Measurements from ENCODE around the gene COLEC12. TPM values are rescaled to one million over a fixed set of nuclear protein-coding genes. Genes with fewer than 3 reads are reported as not detected.

Gene COLEC12
- total RNA-seq, 1 donor from 2014 or later, result 11.6 TPM

- Histone ChIP-seq H3K4me3 (ENCODE audit: insufficient read depth, low read depth, low read length) (no peak overlapping the region), H2AFZ (ENCODE audit: low read depth, low read length) (no peak overlapping the region), H3K79me2 (ENCODE audit: insufficient read depth, low read length) (no peaks in the 10 kb centered on the region), H3K9ac (ENCODE audit: low read length) (peak overlapping the region; percentile 0), H3K27me3 (ENCODE audit: insufficient read depth, low read length) (no peaks in the 10 kb centered on the region), H3K27ac (ENCODE audit: low read depth, low read length) (peak overlapping the region; percentile 54), H3K4me1 (ENCODE audit: insufficient read depth, low read length) (peaks cover 19% of the 10 kb centered on the region), H3K36me3 (ENCODE audit: insufficient read depth, low read length) (no peaks in the 10 kb centered on the region), H4K20me1 (ENCODE audit: insufficient read depth, low read length) (no peaks in the 10 kb centered on the region), H3K4me2 (ENCODE audit: low read length) (peak overlapping the region; percentile 47), H3K9me3 (ENCODE audit: insufficient read depth, low read depth, low read length) (no peaks in the 10 kb centered on the region)
- no peak for FAIRE-seq
- H3K27me3 Mint-ChIP-seq (ENCODE audit: low read depth, unreplicated experiment), result no peaks in the 10 kb centered on the region
- no peaks in the 10 kb centered on the region for H3K9me3 Mint-ChIP-seq (ENCODE audit: unreplicated experiment)
- no peaks in the 10 kb centered on the region for H3K36me3 Mint-ChIP-seq (ENCODE audit: low read depth, unreplicated experiment)
- H3K4me1 Mint-ChIP-seq (ENCODE audit: low read depth, unreplicated experiment), result peaks cover 29% of the 10 kb centered on the region
- no peak for TF ChIP-seq EZH2 (IDR thresholded peaks at IDR 0.05; ENCODE audit: insufficient read depth, low read length)
- TF ChIP-seq CTCF (IDR thresholded peaks at IDR 0.05; ENCODE audit: insufficient read depth, low read depth, low read length), result no peak
- peak overlapping the region; percentile 64 for H3K27ac Mint-ChIP-seq (ENCODE audit: unreplicated experiment)
- H3K4me3 Mint-ChIP-seq (ENCODE audit: unreplicated experiment), result no peak overlapping the region
- peak; percentile 97 for DNase-seq (ENCODE audit: low read depth)
Measured at GRCh38 chr18:427005-427404, 73.5 kb downstream of the COLEC12 start.

- no peak overlapping the region for H3K27ac ChIP-seq (ENCODE audit: low read depth, low read length)
- peaks cover 46% of the 10 kb centered on the region for H3K4me1 Mint-ChIP-seq (ENCODE audit: low read depth, unreplicated experiment)
Measured at GRCh38 chr18:425106-425745, 75.3 kb downstream of the COLEC12 start.

More at GRCh38 chr18:425106-425745, 75.3 kb downstream of the COLEC12 start:
- H3K79me2 ChIP-seq (ENCODE audit: insufficient read depth, low read length), result no peaks in the 10 kb centered on the region
- no peak overlapping the region for H2AFZ ChIP-seq (ENCODE audit: low read depth, low read length)
- Mint-ChIP-seq H3K27me3 (ENCODE audit: low read depth, unreplicated experiment) (no peaks in the 10 kb centered on the region), H3K27ac (ENCODE audit: unreplicated experiment) (no peak overlapping the region), H3K9me3 (ENCODE audit: unreplicated experiment) (no peaks in the 10 kb centered on the region), H3K4me3 (ENCODE audit: unreplicated experiment) (no peak overlapping the region), H3K36me3 (ENCODE audit: low read depth, unreplicated experiment) (no peaks in the 10 kb centered on the region)
- no peaks in the 10 kb centered on the region for H3K27me3 ChIP-seq (ENCODE audit: insufficient read depth, low read length)
- H3K4me3 ChIP-seq (ENCODE audit: insufficient read depth, low read depth, low read length), result no peak overlapping the region
- no peaks in the 10 kb centered on the region for H3K9me3 ChIP-seq (ENCODE audit: insufficient read depth, low read depth, low read length)
- H3K4me1 ChIP-seq (ENCODE audit: insufficient read depth, low read length), result peaks cover 36% of the 10 kb centered on the region
- no peaks in the 10 kb centered on the region for H4K20me1 ChIP-seq (ENCODE audit: insufficient read depth, low read length)
- TF ChIP-seq EZH2 (IDR thresholded peaks at IDR 0.05; ENCODE audit: insufficient read depth, low read length) (no peak), CTCF (IDR thresholded peaks at IDR 0.05; ENCODE audit: insufficient read depth, low read depth, low read length) (no peak)
- no peak overlapping the region for H3K4me2 ChIP-seq (ENCODE audit: low read length)
- FAIRE-seq, result no peak
- H3K36me3 ChIP-seq (ENCODE audit: insufficient read depth, low read length), result no peaks in the 10 kb centered on the region
- no peak for DNase-seq (ENCODE audit: low read depth)
- no peak overlapping the region for H3K9ac ChIP-seq (ENCODE audit: low read length)
